GM23248 (cell line): ENCODE results near the gene NTMT1.

Experiments used
- EZH2 ChIP-seq: fragments of 200-600 bp; sonication (generic); IDR thresholded peaks from 2 replicates; pipeline ENCODE4 v1.6.1; 2018; ENCODE audit warnings: antibody characterized with exemption, mild to moderate bottlenecking; ENCODE audit not compliant: insufficient read depth, poor library complexity, severe bottlenecking
- EZH2phosphoT487 ChIP-seq: fragments of 200-600 bp; sonication (generic); IDR thresholded peaks from 2 replicates; pipeline ENCODE4 v1.6.1; 2018; ENCODE audit warnings: antibody characterized with exemption, moderate library complexity, mild to moderate bottlenecking, low read depth; ENCODE audit not compliant: insufficient read depth

GRCh38 chr9:129674229-129674628 is 48.3 kb downstream of the NTMT1 start:
- TF ChIP-seq EZH2, result no peak
- TF ChIP-seq EZH2phosphoT487, result no peak
